Stimulated activated CD4-positive, alpha-beta T cell treated with anti-CD3 and anti-CD28 coated beads, Interleukin-12 subunit alpha, Interleukin-12 subunit beta, amount 100 ng/mL, for 24 hours (primary cell): ENCODE results near the gene SUPT3H.

ENCODE experiments used
- DNase-seq, 2 experiments: peaks; one replicate each; pipeline ENCODE4 v3.0.0-alpha.2; 2020; ENCODE audit warnings: low read depth in 2 of 2

Gene SUPT3H

GRCh38 chr6:45118754-45119153, 259.0 kb downstream of the SUPT3H start:
- no peak for DNase-seq

GRCh38 chr6:45116714-45117410, 260.9 kb downstream of the SUPT3H start:
- DNase-seq: no peak

GRCh38 chr6:45115696-45116095, 262.0 kb downstream of the SUPT3H start:
- no peak for DNase-seq

- DNase-seq: no peak
Observed at GRCh38 chr6:45112711-45113110, 265.0 kb downstream of the SUPT3H start.

GRCh38 chr6:45109551-45109950, 268.2 kb downstream of the SUPT3H start:
- no peak for DNase-seq

- DNase-seq: no peak
Observed at GRCh38 chr6:45105170-45105820, 272.4 kb downstream of the SUPT3H start.

- DNase-seq: no peak
Observed at GRCh38 chr6:45104429-45104828, 273.3 kb downstream of the SUPT3H start.

- no peak for DNase-seq
Observed at GRCh38 chr6:45098256-45098655, 279.5 kb downstream of the SUPT3H start.

- DNase-seq: no peak
Observed at GRCh38 chr6:45094831-45095230, 282.9 kb downstream of the SUPT3H start.

- no peak for DNase-seq
Observed at GRCh38 chr6:45092135-45092534, 285.6 kb downstream of the SUPT3H start.

GRCh38 chr6:45086360-45087084, 291.2 kb downstream of the SUPT3H start:
- DNase-seq: no peak

GRCh38 chr6:45084257-45084656, 293.5 kb downstream of the SUPT3H start:
- no peak for DNase-seq

GRCh38 chr6:45082091-45082490, 295.6 kb downstream of the SUPT3H start:
- DNase-seq: no peak

- no peak for DNase-seq
Observed at GRCh38 chr6:45081634-45082033, 296.1 kb downstream of the SUPT3H start.

- DNase-seq: no peak
Observed at GRCh38 chr6:45078432-45078831, 299.3 kb downstream of the SUPT3H start.

GRCh38 chr6:45076217-45076930, 301.4 kb downstream of the SUPT3H start:
- DNase-seq: no peak

- no peak for DNase-seq
Observed at GRCh38 chr6:45075246-45075645, 302.5 kb downstream of the SUPT3H start.

GRCh38 chr6:45074439-45074838, 303.3 kb downstream of the SUPT3H start:
- DNase-seq: no peak

GRCh38 chr6:45073771-45074170, 304.0 kb downstream of the SUPT3H start:
- DNase-seq: no peak

GRCh38 chr6:45072673-45073072, 305.1 kb downstream of the SUPT3H start:
- DNase-seq: no peak

- DNase-seq: no peak
Observed at GRCh38 chr6:45072016-45072415, 305.7 kb downstream of the SUPT3H start.

- DNase-seq: no peak
Observed at GRCh38 chr6:45069091-45069490, 308.6 kb downstream of the SUPT3H start.
